Activated CD4-positive, alpha-beta T cell treated with anti-CD3 and anti-CD28 coated beads for 36 hours (primary cell): Measurements from ENCODE around the gene SVEP1. TPM values are rescaled to one million over a fixed set of nuclear protein-coding genes. Genes with fewer than 3 reads are reported as not detected.

Source experiments
- ATAC-seq: fragments of 200-7000 bp; cut with Tn5 transposase; one replicate; pipeline ENCODE4 v1.10.0; 2021; ENCODE audit warnings: mild to moderate bottlenecking, moderate library complexity
- CTCF ChIA-PET: fragments of 350-600 bp; sonication (Branson Sonifier 250); formaldehyde crosslinking; loops from one replicate; lab custom pipeline; 2021; ENCODE audit warnings: antibody characterized with exemption; lab: Charles Lee
- POLR2A ChIA-PET: fragments of 350-600 bp; sonication (Branson Sonifier 250); formaldehyde crosslinking; loops from one replicate; lab custom pipeline; 2021; ENCODE audit warnings: antibody characterized with exemption, inconsistent platforms; lab: Charles Lee
- DNase-seq: peaks from one replicate; pipeline ENCODE4 v3.0.0-alpha.2; 2020
- H3K27ac Mint-ChIP-seq: one replicate; pipeline ENCODE4 v1.8.0; 2021; ENCODE audit warnings: mixed read lengths
- H3K27me3 Mint-ChIP-seq: one replicate; pipeline ENCODE4 v1.8.0; 2021; ENCODE audit warnings: mixed read lengths
- H3K36me3 Mint-ChIP-seq: one replicate; pipeline ENCODE4 v1.8.0; 2021; ENCODE audit warnings: low read depth, mixed read lengths
- H3K4me1 Mint-ChIP-seq: one replicate; pipeline ENCODE4 v1.8.0; 2021; ENCODE audit warnings: mixed read lengths
- H3K4me3 Mint-ChIP-seq: one replicate; pipeline ENCODE4 v1.8.0; 2021; ENCODE audit warnings: mild to moderate bottlenecking, moderate library complexity, mixed read lengths
- H3K9me3 Mint-ChIP-seq: one replicate; pipeline ENCODE4 v1.8.0; 2021; ENCODE audit warnings: low read depth, mixed read lengths
- intact Hi-C, 2 experiments: fragments of 100-400 bp; cut with DNase I in 1 of 2; cut with micrococcal nuclease in 1 of 2; formaldehyde crosslinking; loops; one replicate each; pipeline versions ENCODE4 v1.14.2 to v1.15.1; 2022 to 2024; cut with DNase I, micrococcal nuclease
- total RNA-seq, 2 experiments: library from RNA; stranded (reverse); gene quantifications; one replicate each; pipeline ENCODE4 v1.2.3, GENCODE V29; 2021

The SVEP1 gene
- total RNA-seq, 2 experiments from 2014 or later, result not detected

- Mint-ChIP-seq H3K27me3 (no peaks in the 10 kb centered on the region), H3K4me3 (no peak overlapping the region), H3K4me1 (no peaks in the 10 kb centered on the region), H3K36me3 (no peaks in the 10 kb centered on the region), H3K9me3 (no peaks in the 10 kb centered on the region), H3K27ac (no peak overlapping the region)
- ATAC-seq (no peak), DNase-seq (no peak)
- POLR2A ChIA-PET, result no interaction called here
- CTCF ChIA-PET, result no interaction called here
- intact Hi-C loops, result no loop called here
Observed at GRCh38 chr9:110520120-110520701, 59.3 kb downstream of the SVEP1 start.

DNA sequence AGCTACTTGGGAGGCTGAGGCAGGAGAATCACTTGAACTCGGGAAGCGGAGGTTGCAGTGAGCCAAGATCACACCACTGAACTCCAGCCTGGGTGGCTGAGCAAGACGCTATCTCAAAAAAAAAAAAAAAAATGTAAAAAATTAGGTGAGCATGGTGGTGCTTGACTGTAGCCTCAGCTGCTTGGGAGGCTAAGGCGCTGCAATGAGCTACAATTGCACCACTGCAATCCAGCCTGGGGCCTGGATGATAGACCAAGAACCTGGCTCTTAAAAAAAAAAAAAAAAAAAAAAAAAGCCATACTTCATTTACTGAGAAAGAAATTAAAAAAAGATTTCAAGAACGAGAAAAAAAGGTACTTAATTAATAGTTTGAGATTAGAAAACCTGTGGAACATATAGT lies 62.1 kb downstream of the SVEP1 start:
- no peaks in the 10 kb centered on the region for H3K9me3 Mint-ChIP-seq
- intact Hi-C loops, result no loop called here
- DNase-seq, result no peak

DNA sequence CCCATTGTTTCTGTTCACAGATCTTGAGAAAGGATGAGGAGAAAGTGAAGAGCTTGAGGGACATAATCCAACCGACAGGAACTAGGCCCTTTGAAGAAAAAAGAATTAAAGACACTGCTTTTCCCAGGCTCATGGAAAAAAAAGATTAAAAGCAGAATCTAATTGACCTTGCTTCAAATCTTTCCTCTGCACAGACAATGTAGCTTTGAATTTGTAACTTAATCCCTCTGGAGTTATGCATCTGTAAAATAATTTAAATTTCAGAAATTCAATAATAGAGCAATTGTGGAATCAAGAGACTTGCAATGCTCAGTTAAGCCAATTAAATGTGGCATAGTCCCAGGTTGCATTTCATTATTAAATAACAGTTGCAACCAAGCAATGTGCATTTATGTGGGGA lies 64.6 kb downstream of the SVEP1 start:
- no peaks in the 10 kb centered on the region for H3K4me1 Mint-ChIP-seq
- CTCF ChIA-PET, result no interaction called here
- POLR2A ChIA-PET, result no interaction called here

More for the DNA sequence above, 62.1 kb downstream of the SVEP1 start:
- POLR2A ChIA-PET, result no interaction called here
- CTCF ChIA-PET, result interaction anchor here (0.6 kb wide), 1 partner anchor 29 kb away, joined by 3 read pairs; no protein-coding TSS in a partner anchor
- Mint-ChIP-seq H3K4me3 (no peak overlapping the region), H3K27ac (no peak overlapping the region), H3K4me1 (no peaks in the 10 kb centered on the region), H3K36me3 (no peaks in the 10 kb centered on the region), H3K27me3 (peaks cover 2% of the 10 kb centered on the region)
- no peak for ATAC-seq

GRCh38 chr9:110512817-110513216 lies 66.7 kb downstream of the SVEP1 start:
- Mint-ChIP-seq H3K9me3 (no peaks in the 10 kb centered on the region), H3K36me3 (no peaks in the 10 kb centered on the region), H3K4me1 (no peaks in the 10 kb centered on the region), H3K27me3 (peaks cover 3% of the 10 kb centered on the region), H3K27ac (no peak overlapping the region), H3K4me3 (no peak overlapping the region)
- ChIA-PET CTCF (no interaction called here), POLR2A (no interaction called here)
- DNase-seq (no peak), ATAC-seq (no peak)
- intact Hi-C loops, result no loop called here

More for the DNA sequence above, 64.6 kb downstream of the SVEP1 start:
- H3K27ac Mint-ChIP-seq, result no peak overlapping the region
- no peaks in the 10 kb centered on the region for H3K9me3 Mint-ChIP-seq
- no peak overlapping the region for H3K4me3 Mint-ChIP-seq
- no peaks in the 10 kb centered on the region for H3K36me3 Mint-ChIP-seq
- DNase-seq (no peak), ATAC-seq (no peak)
- intact Hi-C loops, result no loop called here
- H3K27me3 Mint-ChIP-seq, result peaks cover 2% of the 10 kb centered on the region

GRCh38 chr9:110509792-110510191 lies 69.7 kb downstream of the SVEP1 start:
- intact Hi-C loops, result no loop called here
- Mint-ChIP-seq H3K27me3 (peaks cover 6% of the 10 kb centered on the region), H3K4me1 (no peaks in the 10 kb centered on the region), H3K27ac (no peak overlapping the region), H3K36me3 (no peaks in the 10 kb centered on the region), H3K4me3 (no peak overlapping the region), H3K9me3 (no peaks in the 10 kb centered on the region)
- ChIA-PET CTCF (no interaction called here), POLR2A (no interaction called here)
- ATAC-seq (no peak), DNase-seq (no peak)

- DNase-seq, result peak; percentile 24
- no peaks in the 10 kb centered on the region for H3K4me1 Mint-ChIP-seq
Observed at GRCh38 chr9:110502842-110503241, 76.7 kb downstream of the SVEP1 start.

DNA sequence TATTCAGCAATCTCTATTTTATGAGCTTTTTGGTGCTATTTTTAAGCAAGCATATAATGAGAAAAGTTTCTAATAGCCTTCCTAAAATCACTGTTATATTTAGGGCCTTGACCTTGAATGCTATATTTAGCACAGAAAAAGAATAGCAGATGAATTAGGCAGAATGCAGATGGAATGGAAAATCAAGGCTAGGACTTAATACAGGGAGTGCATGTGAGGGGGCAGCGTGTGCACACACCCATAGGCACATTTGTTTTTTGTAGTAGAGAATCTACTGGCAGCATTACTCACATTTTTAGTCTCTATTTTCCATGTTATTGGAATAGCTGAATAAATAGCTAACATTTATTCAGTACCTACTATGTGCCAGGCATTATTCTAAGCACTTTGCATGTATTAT lies 79.9 kb downstream of the SVEP1 start:
- H3K4me3 Mint-ChIP-seq, result no peak overlapping the region
- POLR2A ChIA-PET, result no interaction called here

More at GRCh38 chr9:110502842-110503241, 76.7 kb downstream of the SVEP1 start:
- Mint-ChIP-seq H3K36me3 (no peaks in the 10 kb centered on the region), H3K9me3 (no peaks in the 10 kb centered on the region), H3K4me3 (no peak overlapping the region), H3K27me3 (peaks cover 9% of the 10 kb centered on the region), H3K27ac (no peak overlapping the region)
- no peak for ATAC-seq
- intact Hi-C loops, result no loop called here
- POLR2A ChIA-PET, result no interaction called here
- CTCF ChIA-PET, result interaction anchor here (2.1 kb wide), 1 partner anchor 28 kb away, joined by 6 read pairs; no protein-coding TSS in a partner anchor

DNA sequence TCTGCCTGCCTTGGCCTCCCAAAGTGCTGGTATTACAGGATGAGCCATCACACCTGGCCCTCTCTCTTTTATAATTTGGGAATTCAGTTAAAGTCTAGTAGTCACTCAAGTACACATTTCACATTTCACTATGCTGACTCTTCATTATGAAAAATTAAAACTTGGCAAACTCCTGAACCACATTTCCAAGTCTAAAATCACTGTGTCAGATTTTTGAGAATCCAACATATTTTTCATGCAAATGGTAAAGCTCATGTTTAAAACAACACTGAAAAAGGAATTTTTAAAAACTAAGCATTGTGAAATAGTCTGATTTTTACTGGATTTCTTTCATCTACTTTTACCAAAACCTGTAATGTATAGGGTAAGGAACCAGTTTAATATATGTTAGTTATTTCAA lies 92.3 kb downstream of the SVEP1 start:
- intact Hi-C loops, result no loop called here
- POLR2A ChIA-PET, result no interaction called here
- Mint-ChIP-seq H3K9me3 (no peaks in the 10 kb centered on the region), H3K27me3 (peaks cover 11% of the 10 kb centered on the region), H3K36me3 (no peaks in the 10 kb centered on the region), H3K4me3 (no peak overlapping the region), H3K27ac (no peak overlapping the region), H3K4me1 (no peaks in the 10 kb centered on the region)
- CTCF ChIA-PET, result no interaction called here
- ATAC-seq, result no peak
- DNase-seq, result no peak

More for the DNA sequence above, 79.9 kb downstream of the SVEP1 start:
- CTCF ChIA-PET, result interaction anchor here (1.2 kb wide), 1 partner anchor 879 kb away, joined by 3 read pairs; no protein-coding TSS in a partner anchor
- H3K27ac Mint-ChIP-seq, result no peak overlapping the region
- intact Hi-C loops, result no loop called here
- H3K9me3 Mint-ChIP-seq, result no peaks in the 10 kb centered on the region
- no peaks in the 10 kb centered on the region for H3K36me3 Mint-ChIP-seq
- DNase-seq (no peak), ATAC-seq (no peak)
- H3K4me1 Mint-ChIP-seq, result no peaks in the 10 kb centered on the region
- peaks cover 14% of the 10 kb centered on the region for H3K27me3 Mint-ChIP-seq

GRCh38 chr9:110486218-110486617 lies 93.3 kb downstream of the SVEP1 start:
- intact Hi-C loops, result no loop called here
- CTCF ChIA-PET, result no interaction called here
- Mint-ChIP-seq H3K4me1 (no peaks in the 10 kb centered on the region), H3K36me3 (no peaks in the 10 kb centered on the region), H3K27me3 (peaks cover 11% of the 10 kb centered on the region), H3K4me3 (no peak overlapping the region), H3K9me3 (no peaks in the 10 kb centered on the region), H3K27ac (no peak overlapping the region)
- DNase-seq, result no peak
- POLR2A ChIA-PET, result no interaction called here
- no peak for ATAC-seq

- ATAC-seq, result no peak
- no peaks in the 10 kb centered on the region for H3K4me1 Mint-ChIP-seq
- POLR2A ChIA-PET, result no interaction called here
- no peak for DNase-seq
- CTCF ChIA-PET, result no interaction called here
- intact Hi-C loops, result no loop called here
- H3K36me3 Mint-ChIP-seq, result no peaks in the 10 kb centered on the region
- H3K27me3 Mint-ChIP-seq, result peaks cover 5% of the 10 kb centered on the region
- no peak overlapping the region for H3K27ac Mint-ChIP-seq
- H3K4me3 Mint-ChIP-seq, result no peak overlapping the region
- no peaks in the 10 kb centered on the region for H3K9me3 Mint-ChIP-seq
Observed at GRCh38 chr9:110479481-110479880, 100.1 kb downstream of the SVEP1 start.

DNA sequence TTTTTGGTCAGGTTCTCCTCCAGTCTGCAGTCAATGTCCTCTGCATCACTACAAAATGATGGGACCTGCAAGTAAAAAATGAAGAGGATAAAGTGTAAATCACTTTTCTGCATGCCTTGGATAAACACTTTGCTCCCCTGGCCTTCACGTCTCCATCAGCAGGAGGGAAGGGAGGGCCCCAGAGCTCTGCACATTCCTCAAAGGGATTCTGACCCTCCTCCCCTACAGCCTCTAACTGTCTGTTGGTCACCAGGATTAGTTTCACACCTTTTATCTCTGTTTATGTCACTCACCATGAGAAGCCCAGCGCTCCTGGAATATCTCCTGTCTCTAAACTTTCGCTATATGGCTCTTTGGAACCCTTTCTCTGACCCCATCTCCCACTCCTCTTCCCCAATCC lies 103.3 kb downstream of the SVEP1 start:
- Mint-ChIP-seq H3K36me3 (no peaks in the 10 kb centered on the region), H3K9me3 (no peaks in the 10 kb centered on the region)

GRCh38 chr9:110472111-110472510 lies 107.4 kb downstream of the SVEP1 start:
- no peak overlapping the region for H3K27ac Mint-ChIP-seq
- intact Hi-C loops, result no loop called here
- ATAC-seq, result no peak
- H3K36me3 Mint-ChIP-seq, result no peaks in the 10 kb centered on the region
- POLR2A ChIA-PET, result no interaction called here
- no peak for DNase-seq
- H3K4me3 Mint-ChIP-seq, result no peak overlapping the region
- CTCF ChIA-PET, result no interaction called here
- H3K4me1 Mint-ChIP-seq, result no peaks in the 10 kb centered on the region
- H3K27me3 Mint-ChIP-seq, result peaks cover 5% of the 10 kb centered on the region
- H3K9me3 Mint-ChIP-seq, result no peaks in the 10 kb centered on the region

More for the DNA sequence above, 103.3 kb downstream of the SVEP1 start:
- H3K4me3 Mint-ChIP-seq, result no peak overlapping the region
- no peak for ATAC-seq
- no peak for DNase-seq
- POLR2A ChIA-PET, result no interaction called here
- intact Hi-C loops, result no loop called here
- H3K27me3 Mint-ChIP-seq, result peaks cover 3% of the 10 kb centered on the region
- CTCF ChIA-PET, result no interaction called here
- no peak overlapping the region for H3K27ac Mint-ChIP-seq
- no peaks in the 10 kb centered on the region for H3K4me1 Mint-ChIP-seq
